RWPE2 (cell line): ENCODE results near the gene VPS13C.
A peak's percentile ranks its signal among the peaks of the same experiment; 100 is the strongest.

ENCODE experiments used
- ATAC-seq: fragments of 200-7000 bp; cut with Tn5 transposase; 3 replicates; pipeline ENCODE4 v1.9.1; 2021; ENCODE audit warnings: low read depth
- DNase-seq: peaks from one replicate; pipeline ENCODE4 v3.0.0-alpha.2; 2020; ENCODE audit warnings: low spot score
- H3K27ac ChIP-seq: fragments of 450-650 bp; 2 replicates; pipeline ENCODE4 v1.5.1; 2017; ENCODE audit warnings: mild to moderate bottlenecking; ENCODE audit not compliant: poor library complexity, severe bottlenecking
- H3K27me3 ChIP-seq: fragments of 250-450 bp; sonication (Bioruptor Pico); 2 replicates; pipeline ENCODE4 v1.5.1; 2021; ENCODE audit warnings: mild to moderate bottlenecking, moderate library complexity; ENCODE audit not compliant: insufficient read depth, poor library complexity, severe bottlenecking
- H3K36me3 ChIP-seq: fragments of 250-450 bp; sonication (Bioruptor Pico); 2 replicates; pipeline ENCODE4 v1.5.1; 2020; ENCODE audit warnings: low read depth, mild to moderate bottlenecking, moderate library complexity
- H3K4me1 ChIP-seq: fragments of 250-450 bp; sonication (Bioruptor Pico); 2 replicates; pipeline ENCODE4 v1.5.1; 2021; ENCODE audit warnings: mild to moderate bottlenecking, moderate library complexity; ENCODE audit not compliant: insufficient read depth, poor library complexity, severe bottlenecking
- H3K4me3 ChIP-seq: fragments of 250-450 bp; sonication (Bioruptor Pico); 2 replicates; pipeline ENCODE4 v1.5.1; 2021; ENCODE audit warnings: mild to moderate bottlenecking, moderate library complexity; ENCODE audit not compliant: severe bottlenecking
- H3K9me3 ChIP-seq: fragments of 250-450 bp; sonication (Bioruptor Pico); 2 replicates; pipeline ENCODE4 v1.5.1; 2021; ENCODE audit warnings: mild to moderate bottlenecking, moderate library complexity; ENCODE audit not compliant: severe bottlenecking
- CTCF ChIP-seq: fragments of 450-650 bp; IDR thresholded peaks from one replicate; pipeline ENCODE4 v1.5.1; 2017; ENCODE audit warnings: mild to moderate bottlenecking, moderate library complexity; ENCODE audit not compliant: poor library complexity, severe bottlenecking

Gene VPS13C

GRCh38 chr15:62087671-62088352, 27.6 kb upstream of the VPS13C start:
- DNase-seq (no peak), ATAC-seq (peak; percentile 55)
- Histone ChIP-seq H3K36me3 (no peaks in the 10 kb centered on the region), H3K4me3 (no peak overlapping the region), H3K27me3 (no peaks in the 10 kb centered on the region), H3K4me1 (peaks cover 9% of the 10 kb centered on the region), H3K9me3 (no peaks in the 10 kb centered on the region), H3K27ac (no peak overlapping the region)
- TF ChIP-seq CTCF = no peak

GRCh38 chr15:62085740-62086139, 25.5 kb upstream of the VPS13C start:
- ATAC-seq (no peak), DNase-seq (no peak)
- no peak for TF ChIP-seq CTCF
- Histone ChIP-seq H3K27ac (no peak overlapping the region), H3K36me3 (no peaks in the 10 kb centered on the region), H3K4me1 (peaks cover 9% of the 10 kb centered on the region), H3K27me3 (no peaks in the 10 kb centered on the region), H3K9me3 (no peaks in the 10 kb centered on the region), H3K4me3 (no peak overlapping the region)

GRCh38 chr15:62083194-62084154, 23.2 kb upstream of the VPS13C start:
- no peak for DNase-seq

GRCh38 chr15:62079594-62079993, 19.3 kb upstream of the VPS13C start:
- Histone ChIP-seq H3K4me3 (no peak overlapping the region), H3K4me1 (peaks cover 9% of the 10 kb centered on the region), H3K27me3 (no peaks in the 10 kb centered on the region), H3K9me3 (no peaks in the 10 kb centered on the region), H3K36me3 (no peaks in the 10 kb centered on the region), H3K27ac (no peak overlapping the region)
- ATAC-seq (no peak), DNase-seq (no peak)
- TF ChIP-seq CTCF = no peak

More at GRCh38 chr15:62083194-62084154, 23.2 kb upstream of the VPS13C start:
- Histone ChIP-seq H3K27me3 (no peaks in the 10 kb centered on the region), H3K4me3 (no peak overlapping the region), H3K27ac (no peak overlapping the region), H3K9me3 (no peaks in the 10 kb centered on the region), H3K4me1 (no peaks in the 10 kb centered on the region), H3K36me3 (no peaks in the 10 kb centered on the region)
- ATAC-seq = no peak
- peak; percentile 25 for TF ChIP-seq CTCF
